Glomerular visceral epithelial cell (primary cell): ENCODE results near the gene SLC7A11.

Experiments
- DNase-seq: peaks from one replicate; pipeline ENCODE4 v3.0.0-alpha.2; 2016; ENCODE audit errors: extremely low spot score

Gene SLC7A11

DNA sequence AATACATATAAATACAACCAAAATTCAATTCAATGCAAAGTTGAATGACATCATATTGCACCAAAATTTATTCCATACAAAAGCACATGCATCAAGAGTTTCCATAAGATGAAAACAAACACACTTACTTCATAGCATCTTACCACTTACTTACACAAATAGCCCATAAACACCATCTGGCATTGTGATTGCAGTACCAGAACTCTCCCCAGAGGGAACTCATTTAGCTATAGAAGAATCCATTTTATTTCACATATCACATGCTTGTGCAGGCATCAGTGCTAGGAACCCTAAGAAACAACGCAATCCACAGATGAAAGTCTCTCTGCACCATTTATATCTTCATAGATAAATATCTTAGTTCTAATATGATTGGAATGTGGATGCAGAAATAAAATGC is 77.9 kb downstream of the SLC7A11 start:
- no peak for DNase-seq

DNA sequence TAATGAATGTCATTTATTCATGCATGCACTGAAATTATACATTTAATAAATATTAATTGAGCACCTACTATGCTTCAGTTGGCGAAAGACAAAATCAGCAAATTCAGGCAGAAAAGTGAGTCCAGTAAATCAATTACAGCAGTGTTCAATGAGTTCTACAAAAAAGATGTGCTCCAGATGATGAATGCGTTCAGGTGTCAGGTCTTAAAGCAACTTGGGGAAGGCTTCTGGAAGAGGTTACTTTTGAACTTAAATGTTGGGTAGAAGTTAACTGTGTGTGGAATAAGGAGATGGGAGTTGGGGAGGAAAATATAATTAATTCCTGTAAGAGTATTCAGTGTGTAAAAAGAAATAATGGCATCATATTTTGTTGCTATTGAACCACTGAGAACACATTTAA is 79.0 kb downstream of the SLC7A11 start:
- DNase-seq = no peak

DNA sequence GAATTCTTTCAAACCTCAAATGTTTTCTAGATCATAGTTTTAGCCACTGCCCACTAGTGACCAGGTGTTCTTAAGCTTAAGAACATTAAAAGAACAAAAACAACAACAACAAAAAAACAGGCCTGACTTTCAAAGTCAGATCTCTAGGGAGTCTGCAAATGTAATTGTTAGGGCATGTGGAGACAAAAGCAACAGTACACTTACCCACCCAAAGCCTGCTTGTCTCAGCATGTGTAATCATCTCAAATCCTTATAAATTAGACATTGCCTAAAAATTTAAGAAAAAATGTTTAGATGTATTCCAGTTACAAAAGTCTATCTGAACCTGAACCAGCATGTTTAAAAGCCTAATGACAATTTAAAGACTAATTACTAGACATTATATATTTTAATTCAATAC is 79.9 kb downstream of the SLC7A11 start:
- DNase-seq = no peak

- no peak for DNase-seq
These were observed 80.8 kb downstream of the SLC7A11 start for GRCh38 chr4:138161351-138161750.

- DNase-seq = peak; percentile 44
These were observed 83.3 kb downstream of the SLC7A11 start for GRCh38 chr4:138158746-138159297.

DNA sequence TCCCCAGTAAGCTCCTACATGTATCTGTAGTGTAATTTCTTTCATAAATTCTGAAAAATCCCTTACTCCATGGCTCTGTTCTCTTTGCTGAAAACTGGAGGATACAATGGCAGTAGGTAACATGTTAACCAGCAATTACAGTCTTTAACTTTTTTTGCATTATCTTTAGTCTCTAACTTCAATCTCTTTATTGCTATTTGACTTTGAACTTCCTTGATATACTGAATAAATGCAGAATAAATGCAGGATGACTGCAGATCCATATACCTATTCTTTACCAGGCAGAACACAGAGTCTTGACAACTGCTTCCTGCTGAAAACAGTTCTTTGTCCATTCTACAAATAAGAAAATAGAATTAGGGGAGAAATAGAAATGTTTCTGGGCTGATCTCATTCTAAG is 101.3 kb downstream of the SLC7A11 start:
- DNase-seq = no peak

- no peak for DNase-seq
These were observed 103.4 kb downstream of the SLC7A11 start for GRCh38 chr4:138138774-138139173.

- DNase-seq = no peak
These were observed 106.5 kb downstream of the SLC7A11 start for GRCh38 chr4:138135610-138136009.

DNA sequence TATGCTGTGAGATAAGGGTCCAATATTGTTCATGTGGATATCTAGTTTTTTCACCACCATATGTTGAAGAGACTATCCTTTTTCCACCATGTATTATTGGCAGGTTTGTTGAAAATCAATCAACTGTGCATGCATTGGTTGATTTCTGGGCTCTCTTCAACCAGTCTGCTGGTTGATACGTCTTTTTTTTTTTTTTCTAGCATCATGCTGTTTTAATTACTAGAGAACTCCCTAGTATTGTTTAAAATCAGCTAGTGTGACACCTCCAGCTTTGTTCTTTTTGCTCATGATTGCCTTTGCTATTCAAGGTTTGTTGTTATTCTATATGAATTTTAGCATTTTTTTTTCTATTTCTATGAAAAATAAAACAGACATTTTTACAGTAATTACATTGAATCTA is 123.9 kb downstream of the SLC7A11 start:
- no peak for DNase-seq

GRCh38 chr4:138115053-138115452 is 127.1 kb downstream of the SLC7A11 start:
- DNase-seq = no peak

- peak; percentile 29 for DNase-seq
These were observed 127.7 kb downstream of the SLC7A11 start for GRCh38 chr4:138114434-138114833.
